ENCODE measurements around the gene IFRD1.
A peak's percentile ranks its signal among the peaks of the same experiment; 100 is the strongest.

Gene IFRD1

DNA sequence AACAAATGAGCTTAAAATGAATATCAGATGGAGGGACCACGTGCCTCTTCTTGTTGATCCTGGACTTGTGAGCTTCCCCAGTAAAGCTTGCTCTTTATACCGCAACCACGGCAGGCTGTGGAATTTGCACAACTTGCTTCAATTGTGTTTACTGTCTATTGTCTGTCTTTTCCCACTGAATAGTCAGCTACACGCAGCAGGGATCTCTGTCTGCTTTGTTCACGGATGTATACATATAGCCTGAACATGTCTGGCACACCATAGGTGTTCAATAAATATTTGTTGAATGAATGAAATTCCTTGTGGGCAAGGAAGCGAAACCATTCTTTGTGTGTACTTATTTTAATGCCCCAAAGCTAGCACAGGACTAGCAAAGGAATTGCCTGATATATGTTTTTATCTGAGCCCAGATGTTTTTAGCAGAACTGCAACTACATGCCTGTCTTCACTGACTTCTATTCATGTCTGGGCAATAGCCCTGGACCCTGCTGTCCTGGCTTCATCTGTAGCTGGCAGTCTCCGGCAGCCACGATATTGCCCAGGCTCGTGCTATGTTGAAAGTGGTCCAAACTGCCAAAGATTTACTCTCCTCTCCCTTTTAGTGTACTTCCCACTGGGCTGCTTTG lies 29.9 kb upstream of the IFRD1 start:
- Histone ChIP-seq H3K9me3 (peaks cover 15% of the 10 kb centered on the region), H3K4me3 (no peak overlapping the region), H3K27me3 (no peaks in the 10 kb centered on the region), H3K36me3 (no peaks in the 10 kb centered on the region), H3K27ac (no peak overlapping the region), H3K9ac (no peak overlapping the region), H3K4me2 (no peak overlapping the region), H3K4me1 (peaks cover 57% of the 10 kb centered on the region), H4K20me1 (no peaks in the 10 kb centered on the region)
- TF ChIP-seq Cebpa-rat (IDR thresholded peaks at IDR 0.05): no peak

DNA sequence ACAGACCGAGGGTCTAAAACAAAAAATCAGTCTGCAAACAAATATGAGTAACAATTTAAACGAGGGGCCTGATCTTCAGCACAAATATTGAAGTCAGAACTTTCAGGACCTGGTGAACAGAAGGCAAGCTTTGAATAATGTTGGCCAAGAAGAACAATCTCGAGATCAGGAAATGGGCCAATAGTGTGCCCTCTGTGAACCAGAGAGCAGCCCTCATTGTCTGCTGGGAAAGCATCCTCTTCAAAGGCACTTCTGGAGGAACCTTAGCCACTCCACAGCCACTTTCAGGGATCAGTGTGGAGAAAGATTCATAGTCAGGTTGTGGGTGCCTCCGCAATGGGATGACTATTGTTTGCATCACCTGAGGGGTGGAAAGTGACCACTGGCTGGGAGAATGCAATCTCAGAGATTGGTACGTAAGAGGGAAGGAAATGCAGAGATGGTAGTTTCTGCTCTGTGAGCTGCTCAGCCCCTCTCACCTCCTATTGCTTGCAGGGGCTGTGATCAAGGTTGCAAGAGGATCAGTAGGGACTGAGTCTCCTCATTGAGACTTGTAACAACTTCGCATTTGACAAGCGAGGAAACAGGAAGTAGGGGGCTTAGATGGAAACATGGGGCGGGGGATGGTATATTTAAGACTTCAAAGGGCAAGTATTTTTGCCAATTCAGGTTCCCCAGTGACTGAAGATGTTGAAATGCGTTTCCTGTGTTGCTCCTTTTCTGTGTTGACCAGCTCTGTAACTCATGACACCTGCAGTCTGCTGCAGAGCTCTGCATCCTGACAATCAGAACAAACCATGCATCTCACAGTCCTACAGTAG lies 28.4 kb upstream of the IFRD1 start:
- no peaks in the 10 kb centered on the region for H4K20me1 ChIP-seq
- H3K27me3 ChIP-seq: no peaks in the 10 kb centered on the region
- peaks cover 44% of the 10 kb centered on the region for H3K4me1 ChIP-seq
- peak overlapping the region; percentile 63; the same call in 1 of the 2 replicates for H3K9ac ChIP-seq
- peaks cover 15% of the 10 kb centered on the region for H3K9me3 ChIP-seq
- H3K4me3 ChIP-seq: peak overlapping the region; percentile 26; the same call in 1 of the 2 replicates
- peak; percentile 76 for TF ChIP-seq Cebpa-rat (IDR thresholded peaks at IDR 0.05)
- H3K4me2 ChIP-seq: peak overlapping the region; percentile 82
- peak overlapping the region; percentile 84 for H3K27ac ChIP-seq
- H3K36me3 ChIP-seq: no peaks in the 10 kb centered on the region

DNA sequence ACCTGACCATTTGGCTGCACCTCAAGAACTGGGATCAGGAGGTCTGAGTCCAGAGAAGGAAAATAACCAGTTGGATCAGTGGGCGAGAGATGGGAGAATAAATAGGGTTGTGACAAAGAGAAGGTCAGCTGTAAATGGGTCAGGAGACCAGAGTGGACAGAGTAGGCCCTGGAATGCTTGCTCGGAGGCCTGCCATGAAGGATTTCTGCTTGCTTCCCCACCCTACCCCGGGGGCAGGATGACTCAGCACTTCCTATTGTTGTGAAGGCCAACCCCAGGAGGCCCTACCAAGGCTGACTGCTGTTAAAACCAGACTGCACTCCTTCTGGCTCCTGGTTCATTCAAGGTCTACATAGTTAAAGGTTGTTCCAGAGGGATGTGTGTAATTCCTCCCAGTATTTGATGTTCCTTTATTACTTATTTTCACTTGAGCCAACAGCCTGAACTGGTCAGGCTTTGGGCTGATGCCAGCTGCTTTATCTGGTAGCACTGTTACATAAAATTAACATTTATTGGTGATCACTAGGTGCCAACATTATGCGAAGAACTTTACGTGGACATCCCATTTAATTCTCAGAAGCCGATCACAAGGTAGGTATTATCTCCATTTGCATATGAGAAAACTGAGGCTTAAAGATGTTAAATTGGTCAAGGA lies 27.3 kb upstream of the IFRD1 start:
- peak overlapping the region; percentile 84 for H3K27ac ChIP-seq
- peak overlapping the region; percentile 63; the same call in 1 of the 2 replicates for H3K9ac ChIP-seq
- H3K36me3 ChIP-seq: no peaks in the 10 kb centered on the region
- H4K20me1 ChIP-seq: no peaks in the 10 kb centered on the region
- 0 out of 2 replicates have a peak overlapping the region, but pooled peaks have one; percentile 24 for H3K4me3 ChIP-seq
- no peaks in the 10 kb centered on the region for H3K27me3 ChIP-seq
- peaks cover 44% of the 10 kb centered on the region for H3K4me1 ChIP-seq
- no peak for TF ChIP-seq Cebpa-rat (IDR thresholded peaks at IDR 0.05)
- 0 out of 2 replicates have a peak, but pooled peaks cover 6% of the 10 kb centered on the region for H3K9me3 ChIP-seq
- H3K4me2 ChIP-seq: peak overlapping the region; percentile 82

DNA sequence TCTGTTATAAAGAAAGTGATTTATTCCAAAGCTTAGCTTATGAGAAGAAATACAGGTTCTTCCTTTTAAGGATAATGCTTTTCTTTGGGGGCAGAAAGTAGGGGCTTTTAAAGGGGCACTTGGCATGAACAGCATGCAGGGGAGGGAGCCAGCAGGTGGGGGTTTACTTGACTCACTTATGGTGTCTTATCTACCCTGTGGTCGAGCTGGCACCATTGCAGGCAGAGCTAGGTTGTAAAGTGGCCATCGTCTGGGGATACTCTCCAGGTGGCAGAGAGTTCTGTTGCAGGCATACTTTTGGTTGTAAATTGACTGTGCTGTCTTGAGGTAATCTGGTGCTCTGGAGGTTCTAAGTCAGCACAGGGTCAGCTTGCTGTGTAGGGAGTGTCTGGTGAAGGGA lies 26.3 kb upstream of the IFRD1 start:
- Histone ChIP-seq H3K4me2 (peak overlapping the region; percentile 82; the same call in 1 of the 2 replicates), H3K9ac (no peak overlapping the region), H4K20me1 (no peaks in the 10 kb centered on the region), H3K27ac (peak overlapping the region; percentile 84; the same call in 1 of the 2 replicates), H3K9me3 (no peaks in the 10 kb centered on the region), H3K4me1 (peaks cover 44% of the 10 kb centered on the region), H3K4me3 (no peak overlapping the region), H3K27me3 (no peaks in the 10 kb centered on the region), H3K36me3 (no peaks in the 10 kb centered on the region)
- TF ChIP-seq Cebpa-rat (IDR thresholded peaks at IDR 0.05): no peak

DNA sequence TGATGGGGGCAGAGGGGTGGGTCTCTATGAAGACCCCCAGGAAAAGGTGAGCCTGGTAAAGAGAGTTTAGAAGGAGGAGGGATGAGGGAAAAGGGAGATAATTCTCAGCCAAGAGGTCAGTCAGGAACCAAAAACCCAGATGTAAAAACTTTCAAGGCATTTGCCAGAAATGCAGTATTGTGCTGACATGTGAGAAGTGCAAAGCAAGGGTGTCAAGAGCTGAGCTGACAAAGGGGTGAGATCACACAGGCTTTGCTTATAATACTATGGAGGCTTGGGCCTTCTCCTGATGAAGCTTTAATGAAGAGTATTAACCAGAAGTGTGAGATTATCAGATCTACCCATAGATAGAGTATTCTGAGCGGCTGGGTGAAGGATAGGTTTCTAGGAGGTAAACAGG lies 22.3 kb upstream of the IFRD1 start:
- no peak overlapping the region for H3K9ac ChIP-seq
- H3K4me2 ChIP-seq: no peak overlapping the region
- peaks cover 20% of the 10 kb centered on the region for H3K4me1 ChIP-seq
- no peaks in the 10 kb centered on the region for H3K36me3 ChIP-seq
- H3K9me3 ChIP-seq: no peaks in the 10 kb centered on the region
- no peak overlapping the region for H3K27ac ChIP-seq
- H3K4me3 ChIP-seq: no peak overlapping the region
- H3K27me3 ChIP-seq: no peaks in the 10 kb centered on the region
- no peaks in the 10 kb centered on the region for H4K20me1 ChIP-seq
- no peak for TF ChIP-seq Cebpa-rat (IDR thresholded peaks at IDR 0.05)

DNA sequence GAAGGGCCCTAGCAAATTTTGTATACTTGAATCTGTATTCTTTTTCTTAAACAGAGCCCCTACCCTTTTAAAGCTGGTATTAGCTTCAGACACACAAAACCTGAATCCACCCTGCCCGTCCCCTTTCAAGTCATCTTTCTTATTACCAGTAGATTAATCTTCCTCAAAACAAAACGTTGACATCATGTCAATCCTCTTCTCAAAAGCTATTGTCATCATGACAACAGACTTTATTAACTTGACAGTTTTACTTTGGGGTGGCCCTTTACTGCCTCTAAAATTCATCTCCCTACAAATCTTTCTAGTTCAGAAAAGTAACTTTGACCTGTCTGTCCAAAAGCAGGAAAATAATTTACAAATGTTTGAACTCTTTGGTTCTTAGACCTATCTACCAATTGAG lies 21.5 kb upstream of the IFRD1 start:
- Histone ChIP-seq H3K9me3 (no peaks in the 10 kb centered on the region), H3K4me2 (no peak overlapping the region), H4K20me1 (no peaks in the 10 kb centered on the region), H3K27ac (no peak overlapping the region), H3K4me1 (peaks cover 20% of the 10 kb centered on the region), H3K9ac (no peak overlapping the region), H3K27me3 (no peaks in the 10 kb centered on the region), H3K4me3 (no peak overlapping the region), H3K36me3 (no peaks in the 10 kb centered on the region)
- TF ChIP-seq Cebpa-rat (IDR thresholded peaks at IDR 0.05): no peak

DNA sequence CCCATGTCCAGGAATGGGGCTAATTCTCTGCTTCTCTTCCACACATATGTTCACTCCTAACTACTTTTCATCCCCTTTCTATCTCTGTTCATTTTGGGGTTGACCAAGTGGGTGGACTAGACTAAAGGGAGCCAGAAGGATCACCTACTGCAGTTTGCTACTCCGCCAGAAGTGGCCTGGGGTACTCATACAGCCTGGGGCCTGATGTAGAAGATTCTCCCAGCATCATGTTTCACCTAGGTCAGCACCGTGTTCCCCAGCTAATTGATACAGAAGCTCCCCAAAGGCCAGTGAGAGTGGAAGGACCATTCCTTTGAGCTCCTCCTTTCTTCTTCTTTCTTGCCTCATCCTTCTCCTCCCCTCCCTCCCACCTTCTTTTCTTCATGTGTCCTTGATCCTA lies 19.6 kb upstream of the IFRD1 start:
- no peaks in the 10 kb centered on the region for H3K27me3 ChIP-seq
- TF ChIP-seq Cebpa-rat (IDR thresholded peaks at IDR 0.05): no peak
- H3K36me3 ChIP-seq: no peaks in the 10 kb centered on the region

DNA sequence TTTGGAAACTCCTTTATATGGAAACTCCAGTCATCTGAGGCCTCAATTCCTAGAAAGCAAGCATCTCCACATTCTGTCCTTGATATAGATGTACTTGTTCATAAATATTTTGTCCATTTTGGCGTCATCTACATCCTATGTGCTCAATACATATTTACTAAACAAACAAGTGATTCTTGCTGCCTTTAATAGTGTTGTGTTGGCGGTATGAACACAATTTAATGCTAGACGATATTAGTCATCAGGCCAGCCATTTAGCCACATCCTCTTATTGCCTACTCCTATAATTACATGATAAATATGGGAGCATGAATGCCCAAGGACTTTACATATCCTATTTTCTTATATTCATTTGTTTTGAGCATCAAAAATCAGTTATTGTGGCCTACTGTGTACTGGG lies 18.5 kb upstream of the IFRD1 start:
- Histone ChIP-seq H3K27ac (no peak overlapping the region), H3K9ac (no peak overlapping the region), H3K36me3 (no peaks in the 10 kb centered on the region), H3K9me3 (no peaks in the 10 kb centered on the region), H3K27me3 (no peaks in the 10 kb centered on the region), H3K4me1 (peaks cover 15% of the 10 kb centered on the region), H3K4me2 (no peak overlapping the region), H3K4me3 (no peak overlapping the region), H4K20me1 (no peaks in the 10 kb centered on the region)
- TF ChIP-seq Cebpa-rat (IDR thresholded peaks at IDR 0.05): no peak

More for the DNA sequence above, 19.6 kb upstream of the IFRD1 start:
- Histone ChIP-seq H3K9me3 (no peaks in the 10 kb centered on the region), H3K4me2 (no peak overlapping the region), H3K4me1 (peaks cover 15% of the 10 kb centered on the region), H3K27ac (no peak overlapping the region), H3K9ac (no peak overlapping the region), H4K20me1 (no peaks in the 10 kb centered on the region), H3K4me3 (no peak overlapping the region)

DNA sequence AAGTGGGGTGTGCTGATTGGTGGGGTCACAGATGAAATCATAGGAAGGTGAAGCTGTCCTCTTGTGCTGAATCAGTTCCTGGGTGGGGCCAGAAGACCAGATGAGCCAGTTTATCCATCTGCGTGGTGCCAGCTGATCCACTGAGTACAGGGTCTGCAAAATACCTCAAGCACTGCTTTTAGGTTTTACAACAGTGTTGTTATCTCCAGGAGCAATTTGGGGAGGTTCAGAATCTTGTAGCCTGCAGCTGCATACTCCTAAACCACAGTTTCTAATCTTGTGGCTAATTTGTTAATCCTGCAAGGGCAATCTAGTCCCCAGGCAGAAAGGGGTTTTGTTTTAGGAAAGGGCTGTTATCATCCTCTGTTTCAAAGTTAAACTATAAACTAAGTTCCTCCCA lies 17.0 kb upstream of the IFRD1 start:
- H3K27me3 ChIP-seq: no peaks in the 10 kb centered on the region
- peak overlapping the region; percentile 44; the same call in 1 of the 2 replicates for H3K4me2 ChIP-seq
- no peaks in the 10 kb centered on the region for H3K9me3 ChIP-seq
- H3K9ac ChIP-seq: no peak overlapping the region
- no peaks in the 10 kb centered on the region for H3K36me3 ChIP-seq
- H3K4me1 ChIP-seq: peaks cover 15% of the 10 kb centered on the region
- H3K4me3 ChIP-seq: no peak overlapping the region
- H3K27ac ChIP-seq: no peak overlapping the region
- no peak for TF ChIP-seq Cebpa-rat (IDR thresholded peaks at IDR 0.05)
- no peaks in the 10 kb centered on the region for H4K20me1 ChIP-seq

DNA sequence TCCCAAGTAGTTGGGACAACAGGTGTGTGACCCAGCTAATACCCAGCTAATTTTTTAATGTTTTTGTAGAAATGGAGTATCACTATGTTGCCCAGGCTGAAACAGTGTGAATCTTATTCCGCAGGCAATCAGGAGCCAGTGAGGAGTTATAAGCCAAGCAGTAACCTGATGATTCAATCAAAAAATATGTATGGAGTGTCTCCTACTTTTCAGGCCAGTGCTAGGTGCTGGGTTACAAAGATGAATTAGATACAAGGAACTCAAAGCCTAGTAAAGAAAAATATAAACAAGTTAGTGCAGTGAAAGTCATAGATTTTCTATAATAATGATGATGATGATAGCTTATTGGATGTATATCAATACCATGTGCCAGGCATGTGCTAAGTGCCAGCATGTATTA lies 13.2 kb upstream of the IFRD1 start:
- no peak overlapping the region for H3K9ac ChIP-seq
- H3K27ac ChIP-seq: no peak overlapping the region
- no peak for TF ChIP-seq Cebpa-rat (IDR thresholded peaks at IDR 0.05)
- no peak overlapping the region for H3K4me2 ChIP-seq
- no peaks in the 10 kb centered on the region for H3K27me3 ChIP-seq
- H4K20me1 ChIP-seq: no peaks in the 10 kb centered on the region
- H3K4me1 ChIP-seq: peaks cover 15% of the 10 kb centered on the region
- H3K36me3 ChIP-seq: no peaks in the 10 kb centered on the region
- no peaks in the 10 kb centered on the region for H3K9me3 ChIP-seq
- no peak overlapping the region for H3K4me3 ChIP-seq

Data from BLaER1 (cell line).